Thoracic aorta (tissue), 2 donors: Measurements from ENCODE around the gene UVSSA. TPM values are rescaled to one million over a fixed set of nuclear protein-coding genes. Genes with fewer than 3 reads are reported as not detected.

Experiments used
- ATAC-seq: fragments of 150-250 bp; one replicate; pipeline ENCODE4 v1.8.0; 2017; ENCODE audit warnings: low read depth; ENCODE audit not compliant: insufficient number of reproducible peaks, low FRiP score
- DNase-seq: peaks from one replicate; pipeline ENCODE4 v3.0.0-alpha.2; 2020; ENCODE audit warnings: low spot score
- H3K27ac ChIP-seq, 2 donors: fragments of 200-600 bp; sonication (generic); 1 replicate in 1 of 2; 2 replicates in 1 of 2; pipeline ENCODE4 v1.5.1; 2016; ENCODE audit warnings: mild to moderate bottlenecking in 2 of 2, moderate library complexity in 2 of 2
- H3K27me3 ChIP-seq: fragments of 200-600 bp; sonication (generic); replicated peaks from 2 replicates; pipeline ENCODE4 v1.6.0; 2016; ENCODE audit warnings: mild to moderate bottlenecking; ENCODE audit not compliant: insufficient read depth
- H3K36me3 ChIP-seq: fragments of 200-600 bp; sonication (generic); one replicate; pipeline ENCODE4 v1.5.1; 2016
- H3K4me1 ChIP-seq, 2 donors: fragments of 200-600 bp; sonication (generic); 1 replicate in 1 of 2; 2 replicates in 1 of 2; pipeline versions ENCODE4 v1.5.1 to v1.6.0; 2016; ENCODE audit warnings: low read depth in 2 of 2, mild to moderate bottlenecking in 1 of 2; ENCODE audit not compliant: control insufficient read depth in 1 of 2
- H3K4me3 ChIP-seq: fragments of 200-600 bp; sonication (generic); 2 replicates; pipeline ENCODE4 v1.5.1; 2016; ENCODE audit warnings: mild to moderate bottlenecking
- H3K9me3 ChIP-seq: fragments of 200-600 bp; sonication (generic); 2 replicates; pipeline ENCODE4 v1.5.1; 2016
- CTCF ChIP-seq: fragments of 200-600 bp; sonication (generic); IDR thresholded peaks from one replicate; pipeline ENCODE4 v1.5.1; 2019; ENCODE audit warnings: antibody characterized with exemption
- total RNA-seq, 2 donors: library from RNA; depleted of rRNA; stranded (reverse); fragments of >200 nt; gene quantifications; one replicate each; pipeline versions ENCODE4 v1.1.0 to v1.2.3, GENCODE V29; 2016

The UVSSA gene
- total RNA-seq, 2 donors from 2014 or later: 23.3 to 29.0 TPM

GRCh38 chr4:1354136-1354982, 7.4 kb downstream of the UVSSA start:
- ATAC-seq: no peak
- no peak overlapping the region for H3K27ac ChIP-seq
- H3K27me3 ChIP-seq: no peaks in the 10 kb centered on the region
- H3K9me3 ChIP-seq: no peaks in the 10 kb centered on the region
- H3K36me3 ChIP-seq: peaks cover 26% of the 10 kb centered on the region
- DNase-seq: no peak
- no peak for TF ChIP-seq CTCF
- H3K4me1 ChIP-seq: peaks cover 0 to 4% of the 10 kb centered on the region in 2 donors
- H3K4me3 ChIP-seq: no peak overlapping the region

- Histone ChIP-seq H3K36me3 (peaks cover 26% of the 10 kb centered on the region), H3K9me3 (no peaks in the 10 kb centered on the region), H3K4me3 (no peak overlapping the region), H3K27ac (no peak overlapping the region), H3K4me1 (peaks cover 0 to 4% of the 10 kb centered on the region in 2 donors), H3K27me3 (no peaks in the 10 kb centered on the region)
- no peak for ATAC-seq
- TF ChIP-seq CTCF: no peak
- DNase-seq: no peak
These were observed 7.9 kb downstream of the UVSSA start for GRCh38 chr4:1354983-1355275.

- no peak for TF ChIP-seq CTCF
- Histone ChIP-seq H3K27me3 (no peaks in the 10 kb centered on the region), H3K4me1 (peaks cover 0 to 4% of the 10 kb centered on the region in 2 donors), H3K9me3 (no peaks in the 10 kb centered on the region), H3K4me3 (no peak overlapping the region), H3K36me3 (peaks cover 26% of the 10 kb centered on the region), H3K27ac (no peak overlapping the region)
- ATAC-seq (no peak), DNase-seq (no peak)
These were observed 8.4 kb downstream of the UVSSA start for GRCh38 chr4:1355378-1355777.

- DNase-seq (no peak), ATAC-seq (no peak)
- Histone ChIP-seq H3K9me3 (no peaks in the 10 kb centered on the region), H3K36me3 (peaks cover 26% of the 10 kb centered on the region), H3K27me3 (no peaks in the 10 kb centered on the region), H3K4me1 (peaks cover 0 to 4% of the 10 kb centered on the region in 2 donors), H3K27ac (no peak overlapping the region), H3K4me3 (no peak overlapping the region)
- peak; percentile 84 for TF ChIP-seq CTCF
These were observed 9.4 kb downstream of the UVSSA start for GRCh38 chr4:1356181-1356998.
